ENCODE data around the gene POLG2.
A peak's percentile ranks its signal among the peaks of the same experiment; 100 is the strongest.

The POLG2 gene

GRCh38 chr17:64496786-64497564, at the start of gene POLG2:
Gene POLG2 (minus strand): TSS chr17:64497054. CDS start chr17:64496968, 86 bp downstream.
- peak; percentile 80 for DNase-seq (ENCODE audit: low read depth, low spot score)
- H3K27ac ChIP-seq: peak within 1 kb of the TSS; percentile 97

DNA sequence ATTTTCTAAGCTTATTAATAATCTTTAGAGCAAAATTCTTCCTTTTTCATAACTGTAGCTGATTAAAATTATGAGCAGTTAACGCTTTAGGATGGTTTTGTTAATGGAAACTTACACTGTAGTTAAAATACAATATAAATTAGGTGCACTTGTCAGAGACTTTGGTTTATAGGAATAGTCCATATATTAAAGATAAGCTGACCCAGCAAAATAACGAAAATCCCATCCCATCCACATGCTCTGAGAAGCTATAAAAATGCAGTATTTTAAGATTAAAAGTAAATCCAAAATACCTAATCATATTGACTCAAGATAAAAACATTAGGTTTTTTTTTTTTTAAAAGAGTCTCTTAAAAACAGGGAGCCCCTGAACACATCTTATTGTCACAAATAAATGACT, 47.9 kb upstream of the POLG2 start:
- DNase-seq (ENCODE audit: low read depth, low spot score): no peak

DNA sequence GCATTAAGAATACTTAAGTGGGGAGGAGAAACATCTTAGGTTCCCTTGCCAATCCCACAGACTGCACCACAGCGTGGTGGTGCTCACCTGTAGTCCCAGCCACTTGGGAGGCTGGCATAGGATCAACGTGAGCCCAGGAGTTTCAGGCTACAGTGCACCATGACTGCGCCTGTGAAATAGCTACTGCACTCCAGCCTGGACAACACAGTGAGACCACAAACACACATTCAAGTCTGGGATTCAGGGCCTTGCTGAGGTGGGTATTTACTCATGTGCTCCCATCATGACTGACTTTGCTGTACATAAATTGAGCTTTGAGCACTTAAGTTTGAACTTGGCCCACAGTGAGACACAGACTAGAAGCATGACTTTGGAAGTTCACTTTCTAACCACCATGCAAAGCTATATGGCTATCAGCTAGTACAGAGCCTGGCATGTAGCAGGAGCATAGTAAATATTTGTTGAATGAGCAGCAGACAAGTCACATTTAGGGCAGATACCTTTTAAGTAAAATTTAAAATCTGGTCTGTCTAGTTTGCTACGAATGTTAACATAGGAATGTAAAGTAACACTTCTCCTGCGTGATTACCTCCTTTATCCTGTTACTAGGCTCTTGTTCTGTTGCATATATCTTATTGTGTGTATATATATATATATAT, 43.4 kb upstream of the POLG2 start:
- no peak for DNase-seq (ENCODE audit: low read depth, low spot score)
- H3K27ac ChIP-seq: peak overlapping the region; percentile 5

More for the DNA sequence above, 47.9 kb upstream of the POLG2 start:
- no peak overlapping the region for H3K27ac ChIP-seq

DNA sequence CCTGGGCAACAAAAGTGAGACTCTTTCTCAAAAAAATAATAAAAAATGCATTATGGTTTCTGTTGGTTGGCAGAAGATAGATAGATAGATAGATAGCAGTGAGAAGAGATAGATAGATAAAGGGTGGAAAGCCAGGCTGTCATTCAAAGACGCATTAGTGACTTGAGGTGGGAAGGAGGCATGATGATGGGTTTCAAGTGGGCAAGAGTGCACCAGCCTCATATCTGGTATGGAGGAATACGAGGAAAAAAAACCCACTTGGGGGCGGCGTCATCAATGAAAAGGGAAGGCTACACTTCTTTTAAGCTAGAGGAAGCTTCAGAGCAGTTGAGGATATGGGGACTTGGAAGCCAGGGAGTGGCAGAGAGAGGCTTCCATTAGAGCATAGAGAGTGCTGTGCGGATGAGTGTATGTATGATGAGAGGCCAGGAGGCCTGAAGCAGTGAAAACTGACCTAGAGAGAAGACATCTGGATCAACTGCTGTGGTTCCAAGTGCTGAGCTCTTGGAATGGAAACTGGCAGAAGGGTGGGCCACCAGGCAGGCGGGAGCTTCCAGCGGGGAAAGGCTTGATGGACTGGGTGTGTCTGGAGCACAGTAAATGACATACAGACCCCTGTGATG, 41.8 kb upstream of the POLG2 start:
- H3K27ac ChIP-seq: no peak overlapping the region
- DNase-seq (ENCODE audit: low read depth, low spot score): no peak

DNA sequence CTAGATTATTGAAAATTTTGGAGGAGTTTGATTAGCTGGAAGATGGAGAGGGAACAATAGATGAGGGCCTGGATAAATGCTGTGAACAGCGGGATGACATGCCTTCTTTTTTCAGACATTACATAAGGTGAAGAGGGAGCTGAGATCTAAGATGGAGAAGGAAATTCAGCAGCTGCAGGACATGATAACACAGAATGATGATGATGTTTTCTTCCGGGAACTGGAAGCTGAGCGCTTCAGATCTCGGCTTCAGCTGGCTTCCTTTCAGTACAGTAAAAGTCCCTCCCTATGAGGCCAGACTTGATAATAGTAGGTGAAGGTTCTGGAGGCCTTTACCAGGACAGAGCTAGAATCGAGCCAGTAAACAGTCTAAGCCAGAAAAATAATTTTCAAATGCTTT, 40.6 kb upstream of the POLG2 start:
- H3K27ac ChIP-seq: no peak overlapping the region
- DNase-seq (ENCODE audit: low read depth, low spot score): no peak

GRCh38 chr17:64536913-64537312, 40.1 kb upstream of the POLG2 start:
- no peak overlapping the region for H3K27ac ChIP-seq
- DNase-seq (ENCODE audit: low read depth, low spot score): no peak

DNA sequence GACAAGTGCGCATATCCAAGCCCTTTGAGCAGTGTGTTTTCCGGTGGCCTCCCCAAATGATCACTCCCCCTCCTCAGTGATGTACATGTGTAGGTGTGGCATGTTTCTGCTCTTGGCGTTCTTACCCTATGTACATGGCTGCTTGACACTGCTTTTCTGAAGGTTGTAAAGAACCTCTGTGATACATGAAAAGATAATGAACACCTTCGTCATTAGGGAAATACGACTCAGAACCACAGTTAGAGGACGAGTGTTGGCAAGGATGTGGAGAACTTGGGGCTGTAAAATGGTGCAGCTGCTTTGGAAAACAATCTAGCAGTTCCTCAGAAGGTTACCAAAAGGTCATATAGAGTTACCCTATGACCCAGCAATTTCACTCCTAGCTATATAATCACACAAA, 38.5 kb upstream of the POLG2 start:
- H3K27ac ChIP-seq: no peak overlapping the region
- no peak for DNase-seq (ENCODE audit: low read depth, low spot score)

DNA sequence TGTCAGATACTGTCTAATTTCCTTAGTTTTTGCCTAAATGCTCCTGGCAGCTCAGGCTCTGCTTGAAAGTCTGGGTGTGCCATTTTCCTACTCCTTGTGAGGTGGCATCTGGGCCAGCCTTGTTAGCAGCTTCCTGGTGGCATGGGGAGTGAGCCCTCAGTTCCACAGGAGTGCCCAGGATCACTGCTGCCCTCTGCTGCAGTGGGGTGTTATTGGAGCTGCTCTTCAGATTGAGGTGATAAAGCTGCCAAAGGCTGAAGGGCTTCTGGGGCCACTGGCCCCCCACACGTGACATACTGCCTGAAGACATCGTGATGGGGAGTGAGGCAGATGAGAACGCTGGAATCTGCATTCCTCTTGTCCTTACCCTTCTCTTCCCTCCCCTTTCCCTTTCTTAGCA, 37.3 kb upstream of the POLG2 start:
- DNase-seq (ENCODE audit: low read depth, low spot score): no peak
- no peak overlapping the region for H3K27ac ChIP-seq

DNA sequence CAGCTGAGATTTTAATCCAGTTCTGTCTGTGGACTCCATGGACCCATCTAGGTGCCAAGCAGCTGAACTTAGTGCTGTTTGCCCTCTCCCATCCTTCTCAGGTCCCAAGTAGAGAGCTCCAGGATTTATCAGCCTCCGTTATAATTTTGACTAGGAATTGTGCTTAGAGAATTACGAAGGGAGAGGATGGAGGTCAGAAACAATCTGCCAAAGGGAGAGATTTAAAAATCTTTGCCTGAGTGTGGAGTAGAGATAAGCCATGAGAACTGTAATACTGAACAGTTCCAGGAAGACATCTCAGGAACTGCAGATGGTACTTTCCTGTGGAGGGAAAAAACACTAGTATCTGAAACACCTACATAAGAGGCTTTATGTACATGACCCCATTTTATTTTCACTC, 36.9 kb upstream of the POLG2 start:
- no peak for DNase-seq (ENCODE audit: low read depth, low spot score)
- H3K27ac ChIP-seq: no peak overlapping the region

DNA sequence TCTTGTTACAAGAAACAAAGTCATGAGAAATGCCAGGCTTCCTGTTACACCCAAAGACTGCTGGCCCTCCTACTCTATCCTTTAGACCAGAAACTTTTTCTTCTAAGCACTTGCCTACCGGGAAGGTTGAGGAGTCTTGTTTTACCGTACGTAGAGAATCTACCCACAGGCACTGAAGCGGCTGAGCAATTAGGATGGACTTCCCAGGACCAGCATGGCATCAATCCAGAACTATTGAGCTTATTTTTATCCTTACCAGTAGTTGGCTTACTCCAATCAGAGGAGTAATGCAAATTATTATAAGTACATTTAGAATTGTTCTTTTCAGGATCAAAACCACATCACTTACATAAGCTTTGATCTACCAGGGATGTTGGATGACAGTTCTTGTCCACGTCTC, 35.6 kb upstream of the POLG2 start:
- no peak for DNase-seq (ENCODE audit: low read depth, low spot score)
- no peak overlapping the region for H3K27ac ChIP-seq

GRCh38 chr17:64531955-64532371, 35.1 kb upstream of the POLG2 start:
- no peak overlapping the region for H3K27ac ChIP-seq
- DNase-seq (ENCODE audit: low read depth, low spot score): no peak

- no peak for DNase-seq (ENCODE audit: low read depth, low spot score)
Observed at GRCh38 chr17:64529221-64529620, 32.4 kb upstream of the POLG2 start.

DNA sequence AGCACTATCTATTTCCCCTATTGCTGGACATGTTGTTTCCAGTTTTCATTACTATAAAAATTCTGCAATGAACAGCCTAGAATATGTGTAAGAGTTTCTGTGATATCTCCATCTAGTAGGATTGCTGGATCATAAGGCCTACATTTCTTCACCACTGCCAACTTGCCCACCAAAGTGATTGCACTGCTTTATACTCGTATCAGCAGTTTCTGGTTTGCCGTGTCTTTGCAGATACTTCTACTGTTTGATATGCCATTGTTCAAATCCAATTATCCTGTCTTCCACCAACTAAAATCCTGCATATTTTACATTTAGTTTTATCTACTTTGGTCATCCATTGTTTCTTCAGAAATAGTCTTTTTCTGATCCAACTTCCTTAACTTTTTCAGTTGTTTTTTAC, 31.1 kb upstream of the POLG2 start:
- no peak for DNase-seq (ENCODE audit: low read depth, low spot score)
- no peak overlapping the region for H3K27ac ChIP-seq

More at GRCh38 chr17:64529221-64529620, 32.4 kb upstream of the POLG2 start:
- no peak overlapping the region for H3K27ac ChIP-seq

DNA sequence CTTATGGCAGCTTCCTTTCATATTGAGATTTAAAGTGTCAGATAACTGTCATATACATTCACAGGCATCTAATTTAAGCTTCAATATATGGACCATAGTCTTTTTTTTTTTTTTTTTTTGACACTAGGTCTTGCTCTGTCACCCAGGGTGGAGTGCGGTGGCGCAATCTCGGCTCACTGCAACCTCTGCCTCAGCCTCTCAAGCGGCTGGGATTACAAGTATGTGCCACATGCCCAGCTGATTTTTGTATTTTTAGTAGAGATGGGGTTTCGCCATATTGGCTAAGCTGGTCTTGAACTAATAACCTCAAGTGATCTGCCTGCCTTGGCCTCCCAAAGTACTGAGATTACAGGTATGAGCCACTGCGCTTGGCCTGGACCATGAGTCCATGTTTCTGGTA, 23.5 kb upstream of the POLG2 start:
- H3K27ac ChIP-seq: no peak overlapping the region
- DNase-seq (ENCODE audit: low read depth, low spot score): no peak

- no peak for DNase-seq (ENCODE audit: low read depth, low spot score)
- no peak overlapping the region for H3K27ac ChIP-seq
Observed at GRCh38 chr17:64519601-64520000, 22.7 kb upstream of the POLG2 start.

DNA sequence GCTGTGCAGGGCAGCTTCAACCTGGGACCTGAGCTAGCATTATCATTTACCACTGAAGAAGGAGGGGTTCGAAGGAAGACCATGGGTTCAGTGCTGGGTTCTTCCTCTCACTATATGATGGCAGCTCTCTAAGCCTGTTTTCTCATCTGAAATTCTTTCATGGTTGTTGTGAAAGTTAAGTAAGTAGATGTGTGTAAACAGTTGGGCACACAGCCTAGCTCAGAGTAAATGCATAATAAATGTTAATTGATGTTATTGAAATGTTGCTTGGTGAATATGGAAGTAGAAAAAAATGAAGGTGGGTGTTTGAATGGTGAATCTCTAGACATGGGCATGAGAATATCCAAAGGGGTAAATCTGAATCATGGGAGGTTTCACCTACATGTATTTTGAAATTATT, 19.0 kb upstream of the POLG2 start:
- no peak for DNase-seq (ENCODE audit: low read depth, low spot score)
- no peak overlapping the region for H3K27ac ChIP-seq

GRCh38 chr17:64515419-64515818, 18.6 kb upstream of the POLG2 start:
- H3K27ac ChIP-seq: no peak overlapping the region
- no peak for DNase-seq (ENCODE audit: low read depth, low spot score)

- H3K27ac ChIP-seq: no peak overlapping the region
- DNase-seq (ENCODE audit: low read depth, low spot score): no peak
Observed at GRCh38 chr17:64509179-64509578, 12.3 kb upstream of the POLG2 start.

GRCh38 chr17:64508683-64509082, 11.8 kb upstream of the POLG2 start:
- H3K27ac ChIP-seq: no peak overlapping the region
- DNase-seq (ENCODE audit: low read depth, low spot score): no peak

- DNase-seq (ENCODE audit: low read depth, low spot score): no peak
- peak overlapping the region; percentile 97 for H3K27ac ChIP-seq
Observed at GRCh38 chr17:64507413-64507782, 10.5 kb upstream of the POLG2 start.
